A673 (cell line): ENCODE data around the gene PAQR5. TPM values are rescaled to one million over a fixed set of nuclear protein-coding genes. Genes with fewer than 3 reads are reported as not detected.

Experiments used
- BruUV-seq: library from RNA; stranded (reverse); fragments of 400-500 nt; replicated peaks from 2 replicates; lab custom pipeline; 2021; lab: Mats Ljungman, UMichigan
- CTCF ChIA-PET: fragments of 300-600 bp; sonication (Branson Sonifier 250); formaldehyde crosslinking; loops from one replicate; lab custom pipeline; 2022; ENCODE audit warnings: antibody characterized with exemption; lab: Charles Lee
- POLR2A ChIA-PET: fragments of 300-600 bp; sonication (Branson Sonifier 250); formaldehyde crosslinking; loops from one replicate; lab custom pipeline; 2022; ENCODE audit warnings: antibody characterized with exemption; ENCODE audit not compliant: low non-redundant PET; lab: Charles Lee
- DNase-seq: peaks from one replicate; pipeline ENCODE4 v3.0.0-alpha.2; 2015; ENCODE audit warnings: low spot score
- H3K27ac ChIP-seq: fragments of 200-600 bp; sonication (generic); 2 replicates; pipeline ENCODE4 v1.5.1; 2016; ENCODE audit warnings: mixed run types, low read depth, mild to moderate bottlenecking, mixed read lengths, antibody characterized with exemption, low read length; ENCODE audit not compliant: poor library complexity, severe bottlenecking
- H3K27me3 ChIP-seq: fragments of 200-600 bp; sonication (generic); replicated peaks from 2 replicates; pipeline ENCODE4 v1.6.1; 2017; ENCODE audit warnings: mixed run types, low read depth, mild to moderate bottlenecking, mixed read lengths, antibody characterized with exemption, low read length; ENCODE audit not compliant: insufficient read depth, poor library complexity
- H3K36me3 ChIP-seq: fragments of 200-600 bp; sonication (generic); 2 replicates; pipeline ENCODE4 v1.6.1; 2016; ENCODE audit warnings: mixed run types, mild to moderate bottlenecking, mixed read lengths, antibody characterized with exemption, low read length; ENCODE audit not compliant: insufficient read depth, poor library complexity, severe bottlenecking
- H3K4me1 ChIP-seq: fragments of 200-600 bp; sonication (generic); 2 replicates; pipeline ENCODE4 v1.6.1; 2017; ENCODE audit warnings: mixed run types, mild to moderate bottlenecking, mixed read lengths, antibody characterized with exemption, low read length; ENCODE audit not compliant: insufficient read depth, poor library complexity, severe bottlenecking
- H3K4me3 ChIP-seq: fragments of 200-600 bp; sonication (generic); 2 replicates; pipeline ENCODE4 v1.5.1; 2016; ENCODE audit warnings: low read depth, mixed run types, mild to moderate bottlenecking, mixed read lengths, low read length; ENCODE audit not compliant: poor library complexity, severe bottlenecking
- H3K9me3 ChIP-seq: fragments of 200-600 bp; sonication (generic); 2 replicates; pipeline ENCODE4 v1.6.1; 2016; ENCODE audit warnings: mixed run types, low read depth, mild to moderate bottlenecking, mixed read lengths, antibody characterized with exemption, low read length; ENCODE audit not compliant: poor library complexity, severe bottlenecking
- CTCF ChIP-seq: fragments of 300-800, 200-600 bp; sonication (generic); conservative IDR thresholded peaks from 2 replicates; pipeline ENCODE4 v1.5.1; 2017; ENCODE audit warnings: low read depth, mild to moderate bottlenecking, antibody characterized with exemption, low read length, moderate library complexity, mixed read lengths
- EZH2 ChIP-seq: fragments of 200-600 bp; sonication (generic); IDR thresholded peaks from 2 replicates; pipeline ENCODE4 v1.6.1; 2017; ENCODE audit warnings: borderline replicate concordance, low read depth, mild to moderate bottlenecking, mixed read lengths, antibody characterized with exemption, low read length; ENCODE audit not compliant: poor library complexity, severe bottlenecking
- intact Hi-C: fragments of 100-400 bp; cut with micrococcal nuclease; formaldehyde crosslinking; loops from one replicate; pipeline ENCODE4 v1.10.0; 2022; ENCODE audit not compliant: unreplicated experiment
- total RNA-seq: library from RNA; stranded (reverse); gene quantifications from 2 replicates; pipeline ENCODE4 v1.2.3, GENCODE V29; 2021

PAQR5 gene
- total RNA-seq, 1 experiment from 2014 or later: 19.1 TPM

GRCh38 chr15:69279636-69280035, 19.1 kb upstream of the PAQR5 start:
- BruUV-seq: no TSS peak
- Histone ChIP-seq H3K27me3 (no peaks in the 10 kb centered on the region), H3K36me3 (no peaks in the 10 kb centered on the region), H3K4me1 (peaks cover 37% of the 10 kb centered on the region), H3K9me3 (no peaks in the 10 kb centered on the region), H3K27ac (no peak overlapping the region), H3K4me3 (no peak overlapping the region)
- intact Hi-C loops: loop anchor here (10.0 kb wide), 1 partner anchor 115 kb away; no protein-coding TSS in a partner anchor
- ChIA-PET POLR2A (no interaction called here), CTCF (no interaction called here)
- TF ChIP-seq EZH2 (no peak), CTCF (no peak)
- DNase-seq: no peak

- POLR2A ChIA-PET: no interaction called here
- intact Hi-C loops: no loop called here
- BruUV-seq: no TSS peak
- Histone ChIP-seq H3K4me3 (no peak overlapping the region), H3K36me3 (no peaks in the 10 kb centered on the region), H3K9me3 (no peaks in the 10 kb centered on the region), H3K27ac (no peak overlapping the region), H3K4me1 (peaks cover 26% of the 10 kb centered on the region), H3K27me3 (no peaks in the 10 kb centered on the region)
- DNase-seq: no peak
- TF ChIP-seq EZH2 (no peak), CTCF (no peak)
- CTCF ChIA-PET: no interaction called here
Measured at GRCh38 chr15:69280783-69281182, 17.9 kb upstream of the PAQR5 start.

- Histone ChIP-seq H3K9me3 (no peaks in the 10 kb centered on the region), H3K27ac (no peak overlapping the region), H3K27me3 (no peaks in the 10 kb centered on the region), H3K4me3 (no peak overlapping the region), H3K4me1 (peaks cover 11% of the 10 kb centered on the region), H3K36me3 (no peaks in the 10 kb centered on the region)
- ChIA-PET POLR2A (no interaction called here), CTCF (no interaction called here)
- intact Hi-C loops: no loop called here
- TF ChIP-seq EZH2 (no peak), CTCF (no peak)
- DNase-seq: no peak
- no TSS peak for BruUV-seq
Measured at GRCh38 chr15:69282104-69282743, 16.5 kb upstream of the PAQR5 start.
